ENCODE results near the gene NT5DC1. TPM values are rescaled to one million over a fixed set of nuclear protein-coding genes. Genes with fewer than 3 reads are reported as not detected.
A peak's percentile ranks its signal among the peaks of the same experiment; 100 is the strongest.

Gene NT5DC1
- total and polyA plus RNA-seq, 11 donors = 6.5 to 72.4 (median 50.9) TPM

DNA sequence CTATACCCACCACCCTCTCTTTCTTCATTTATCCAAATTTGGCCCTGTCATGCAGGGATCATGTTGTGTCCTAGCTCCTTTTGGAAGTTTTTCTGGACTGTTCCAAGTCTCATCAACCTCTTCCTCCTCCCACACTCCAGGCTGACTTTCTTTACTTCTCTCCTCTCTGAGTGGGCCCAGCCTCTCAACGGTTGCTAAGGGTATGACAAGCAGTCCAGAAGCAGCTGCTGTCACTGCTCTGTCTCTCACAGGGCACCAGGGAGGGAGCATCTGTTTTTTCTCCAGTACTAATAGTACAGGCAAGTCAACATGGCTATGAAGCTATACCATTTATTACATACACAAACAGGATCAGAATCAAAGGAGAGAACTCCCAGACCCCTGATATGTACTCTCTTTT is 8.2 kb downstream of the NT5DC1 start:
- H3K27me3 ChIP-seq = no peaks in the 10 kb centered on the region
- peaks cover 0 to 67% (median 53%) of the 10 kb centered on the region in 9 donors for H3K36me3 ChIP-seq
- DNase-seq (no peak), ATAC-seq (peak in 3 of 4 donors; percentile 23 to 75 (median 48))
- H3K27ac ChIP-seq = no peak overlapping the region
- H3K9me3 ChIP-seq = no peaks in the 10 kb centered on the region
- no peak overlapping the region for H3K4me3 ChIP-seq
- intact Hi-C loops (cut with DNase I) = no loop called here
- 18 to 29% (median 23%) methylated on average over 1 of the region's 1 CpG for WGBS, 4 donors
- peaks cover 0 to 33% (median 24%) of the 10 kb centered on the region in 12 donors for H3K4me1 ChIP-seq
- TF ChIP-seq, protein P1, sequence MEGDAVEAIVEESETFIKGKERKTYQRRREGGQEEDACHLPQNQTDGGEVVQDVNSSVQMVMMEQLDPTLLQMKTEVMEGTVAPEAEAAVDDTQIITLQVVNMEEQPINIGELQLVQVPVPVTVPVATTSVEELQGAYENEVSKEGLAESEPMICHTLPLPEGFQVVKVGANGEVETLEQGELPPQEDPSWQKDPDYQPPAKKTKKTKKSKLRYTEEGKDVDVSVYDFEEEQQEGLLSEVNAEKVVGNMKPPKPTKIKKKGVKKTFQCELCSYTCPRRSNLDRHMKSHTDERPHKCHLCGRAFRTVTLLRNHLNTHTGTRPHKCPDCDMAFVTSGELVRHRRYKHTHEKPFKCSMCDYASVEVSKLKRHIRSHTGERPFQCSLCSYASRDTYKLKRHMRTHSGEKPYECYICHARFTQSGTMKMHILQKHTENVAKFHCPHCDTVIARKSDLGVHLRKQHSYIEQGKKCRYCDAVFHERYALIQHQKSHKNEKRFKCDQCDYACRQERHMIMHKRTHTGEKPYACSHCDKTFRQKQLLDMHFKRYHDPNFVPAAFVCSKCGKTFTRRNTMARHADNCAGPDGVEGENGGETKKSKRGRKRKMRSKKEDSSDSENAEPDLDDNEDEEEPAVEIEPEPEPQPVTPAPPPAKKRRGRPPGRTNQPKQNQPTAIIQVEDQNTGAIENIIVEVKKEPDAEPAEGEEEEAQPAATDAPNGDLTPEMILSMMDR (IDR thresholded peaks at IDR 0.05) = no peak
- no peak for TF ChIP-seq POLR2A (IDR thresholded peaks at IDR 0.05)

GRCh38 chr6:116111552-116112528 is 11.2 kb downstream of the NT5DC1 start:
- Histone ChIP-seq H3K9me3 (no peaks in the 10 kb centered on the region), H3K4me3 (no peak overlapping the region), H3K36me3 (peaks cover 0 to 94% (median 73%) of the 10 kb centered on the region in 9 donors), H3K27ac (no peak overlapping the region), H3K27me3 (no peaks in the 10 kb centered on the region), H3K4me1 (peaks cover 0 to 6% (median under 1%) of the 10 kb centered on the region in 12 donors)
- intact Hi-C loops (cut with DNase I) = loop anchor here in 1 of 10 donors (10.0 kb wide), 1 partner anchor 453 kb away; no protein-coding TSS in a partner anchor
- WGBS, 4 donors = 74 to 92% (median 87%) methylated on average over 5 of the region's 5 CpGs
- TF ChIP-seq POLR2A (IDR thresholded peaks at IDR 0.05) = no peak
- TF ChIP-seq, protein P1 (IDR thresholded peaks at IDR 0.05) = peak in 6 of 12 donors; percentile 16 to 50 (median 39)
- no peak for DNase-seq
- peak in 2 of 4 donors; percentile 45 for ATAC-seq

- DNase-seq (no peak), ATAC-seq (no peak)
- 75 to 95% (median 91%) methylated on average over 2 of the region's 2 CpGs for WGBS, 4 donors
- Histone ChIP-seq H3K4me3 (no peak overlapping the region), H3K9me3 (no peaks in the 10 kb centered on the region), H3K4me1 (peaks cover 0 to 4% (median 0%) of the 10 kb centered on the region in 12 donors), H3K27ac (no peak overlapping the region), H3K27me3 (no peaks in the 10 kb centered on the region), H3K36me3 (peaks cover 0 to 100% (median 81%) of the 10 kb centered on the region in 9 donors)
- TF ChIP-seq, protein P1 (IDR thresholded peaks at IDR 0.05) = no peak
- TF ChIP-seq POLR2A (IDR thresholded peaks at IDR 0.05) = no peak
- intact Hi-C loops (cut with DNase I) = loop anchor here in 1 of 10 donors (10.0 kb wide), 1 partner anchor 451 kb away; no protein-coding TSS in a partner anchor
These were observed 12.7 kb downstream of the NT5DC1 start for GRCh38 chr6:116113386-116113785.

GRCh38 chr6:116115781-116116180 is 15.1 kb downstream of the NT5DC1 start:
- TF ChIP-seq, protein P1 (IDR thresholded peaks at IDR 0.05) = peak in 10 of 12 donors; percentile 8 to 53 (median 22)
- no peak for TF ChIP-seq POLR2A (IDR thresholded peaks at IDR 0.05)
- no peaks in the 10 kb centered on the region for H3K4me1 ChIP-seq
- no peak overlapping the region for H3K4me3 ChIP-seq
- DNase-seq (no peak), ATAC-seq (no peak)
- 73 to 89% (median 87%) methylated on average over 2 of the region's 2 CpGs for WGBS, 4 donors
- H3K27ac ChIP-seq = no peak overlapping the region
- H3K36me3 ChIP-seq = peaks cover 0 to 94% (median 68%) of the 10 kb centered on the region in 9 donors
- intact Hi-C loops (cut with DNase I) = loop anchor here in 1 of 10 donors (10.0 kb wide), 1 partner anchor 449 kb away; no protein-coding TSS in a partner anchor
- no peaks in the 10 kb centered on the region for H3K27me3 ChIP-seq
- no peaks in the 10 kb centered on the region for H3K9me3 ChIP-seq
